Neural cell (in vitro differentiated cells): ENCODE measurements around the gene ARHGAP29.

Experiments used
- EP300 ChIP-seq: fragments of 450-650 bp; conservative IDR thresholded peaks from 2 replicates; pipeline ENCODE4 v1.6.1; 2014; ENCODE audit warnings: antibody characterized with exemption, mild to moderate bottlenecking, moderate library complexity; ENCODE audit not compliant: poor library complexity, severe bottlenecking
- RAD21 ChIP-seq: fragments of 450-650 bp; conservative IDR thresholded peaks from 2 replicates; pipeline ENCODE4 v1.6.1; 2014; ENCODE audit warnings: antibody characterized with exemption, mild to moderate bottlenecking, moderate library complexity
- TAF1 ChIP-seq: IDR thresholded peaks from 2 replicates; pipeline ENCODE4 v1.6.1; 2012; ENCODE audit warnings: low read depth

DNA sequence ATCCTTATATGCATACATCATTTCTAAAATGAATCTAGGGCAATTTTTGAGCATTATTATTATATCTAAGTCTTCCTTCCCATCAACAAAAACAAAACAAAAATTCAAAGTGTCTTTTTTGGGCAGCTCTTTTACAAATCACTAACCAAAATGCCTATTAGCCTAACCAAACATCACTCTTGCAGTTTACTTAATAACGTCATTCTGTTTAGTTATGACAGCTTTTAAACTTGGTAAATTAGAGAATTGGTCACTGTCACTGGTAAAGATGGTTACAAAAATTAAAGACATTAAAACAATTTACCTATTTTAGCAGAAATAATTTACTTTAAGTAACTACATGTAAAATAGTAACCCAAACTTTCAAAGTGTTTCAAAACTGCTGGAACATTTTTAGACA is 2.8 kb downstream of the ARHGAP29 start:
- TF ChIP-seq RAD21: no peak
- TF ChIP-seq EP300: no peak
- TF ChIP-seq TAF1: no peak
